AG04449 (cell line): ENCODE results near the gene PACSIN1.
A peak's percentile ranks its signal among the peaks of the same experiment; 100 is the strongest.

Source experiments
- CTCF ChIA-PET: fragments of 350-600 bp; formaldehyde crosslinking; extraction: SDS; loops from one replicate; lab custom pipeline; 2021; ENCODE audit warnings: antibody characterized with exemption; lab: Yijun Ruan, JAX
- POLR2A ChIA-PET: fragments of 400-600, 350-600 bp; formaldehyde crosslinking; extraction: SDS; loops from one replicate; lab custom pipeline; 2020; ENCODE audit warnings: antibody characterized with exemption, inconsistent platforms; lab: Yijun Ruan, JAX
- DNase-seq: peaks from one replicate; pipeline ENCODE4 v3.0.0-alpha.2; 2010; ENCODE audit warnings: low read depth, low spot score
- H3K4me3 ChIP-seq: 2 replicates; pipeline ENCODE4 v1.5.1; 2011; ENCODE audit warnings: low read depth, mild to moderate bottlenecking, control low read depth, low read length
- TF ChIP-seq, protein P1 (sequence below): IDR thresholded peaks from one replicate; pipeline ENCODE4 v1.5.1; 2011; ENCODE audit warnings: mild to moderate bottlenecking, moderate library complexity, low read length, control low read depth, inconsistent platforms; ENCODE audit not compliant: insufficient read depth; ENCODE audit errors: missing control alignments

Gene PACSIN1

DNA sequence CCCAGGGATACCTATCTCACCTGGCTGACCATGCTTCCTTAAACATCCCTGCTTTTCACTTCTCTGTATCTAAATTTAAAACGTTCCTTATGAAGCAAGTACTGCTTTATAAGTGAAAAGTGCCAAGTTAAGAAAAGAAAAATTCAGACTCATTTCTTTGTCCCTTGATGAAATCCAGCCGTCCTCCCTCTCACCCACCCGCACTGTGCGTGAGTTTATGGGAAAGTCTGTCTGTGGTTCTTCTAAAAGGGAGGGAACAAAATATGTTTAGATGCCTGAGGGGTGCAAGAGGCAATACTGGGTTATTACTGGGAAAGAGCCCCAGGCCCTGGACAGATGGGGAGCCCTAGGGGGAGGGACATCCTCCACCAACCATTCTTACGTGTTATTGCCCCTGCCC is 59.1 kb downstream of the PACSIN1 start:
- no peak for DNase-seq
- TF ChIP-seq, protein P1, sequence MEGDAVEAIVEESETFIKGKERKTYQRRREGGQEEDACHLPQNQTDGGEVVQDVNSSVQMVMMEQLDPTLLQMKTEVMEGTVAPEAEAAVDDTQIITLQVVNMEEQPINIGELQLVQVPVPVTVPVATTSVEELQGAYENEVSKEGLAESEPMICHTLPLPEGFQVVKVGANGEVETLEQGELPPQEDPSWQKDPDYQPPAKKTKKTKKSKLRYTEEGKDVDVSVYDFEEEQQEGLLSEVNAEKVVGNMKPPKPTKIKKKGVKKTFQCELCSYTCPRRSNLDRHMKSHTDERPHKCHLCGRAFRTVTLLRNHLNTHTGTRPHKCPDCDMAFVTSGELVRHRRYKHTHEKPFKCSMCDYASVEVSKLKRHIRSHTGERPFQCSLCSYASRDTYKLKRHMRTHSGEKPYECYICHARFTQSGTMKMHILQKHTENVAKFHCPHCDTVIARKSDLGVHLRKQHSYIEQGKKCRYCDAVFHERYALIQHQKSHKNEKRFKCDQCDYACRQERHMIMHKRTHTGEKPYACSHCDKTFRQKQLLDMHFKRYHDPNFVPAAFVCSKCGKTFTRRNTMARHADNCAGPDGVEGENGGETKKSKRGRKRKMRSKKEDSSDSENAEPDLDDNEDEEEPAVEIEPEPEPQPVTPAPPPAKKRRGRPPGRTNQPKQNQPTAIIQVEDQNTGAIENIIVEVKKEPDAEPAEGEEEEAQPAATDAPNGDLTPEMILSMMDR: no peak
- ChIA-PET POLR2A (no interaction called here), CTCF (interaction anchor here (3.9 kb wide), 1 partner anchor 10 kb away, joined by 42 read pairs; no protein-coding TSS in a partner anchor)
- H3K4me3 ChIP-seq: no peak overlapping the region

DNA sequence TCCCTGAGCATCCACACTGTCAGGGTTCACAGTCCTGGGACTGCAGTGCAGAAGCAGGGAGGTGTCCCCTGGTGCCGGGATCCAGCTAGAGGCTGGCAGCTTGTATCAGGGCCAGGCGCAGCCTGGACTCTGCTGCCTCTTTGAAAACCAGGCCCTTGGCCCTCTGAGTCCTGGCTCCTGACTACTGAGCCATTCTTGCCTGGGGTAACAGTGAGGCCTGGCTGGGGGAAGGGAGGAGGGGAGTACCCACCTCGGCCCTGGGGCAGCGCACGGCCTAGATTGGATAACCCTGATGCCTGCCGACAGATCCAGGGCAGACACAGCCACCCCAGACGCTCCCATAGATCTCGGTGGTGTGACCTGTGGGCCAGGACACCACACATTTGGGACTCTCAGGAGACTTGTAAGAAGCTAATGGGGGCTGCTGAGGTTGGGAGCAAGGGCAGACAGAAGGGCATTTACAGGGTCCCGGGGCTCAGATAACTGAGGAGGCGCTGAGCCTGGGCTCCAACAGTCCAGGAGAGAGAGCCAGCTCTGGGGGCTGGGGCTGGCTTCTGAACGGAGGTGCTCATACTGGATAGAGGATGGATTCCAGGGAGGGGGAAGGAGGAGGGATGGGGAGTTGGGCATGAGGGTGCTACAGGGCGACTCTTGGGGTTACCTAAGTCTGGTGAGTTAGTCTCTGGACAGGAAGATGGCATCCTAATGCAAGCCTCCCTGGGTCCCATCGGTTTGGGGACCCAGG is 59.7 kb downstream of the PACSIN1 start:
- DNase-seq: no peak
- TF ChIP-seq, protein P1: no peak
- no peak overlapping the region for H3K4me3 ChIP-seq
- ChIA-PET POLR2A (no interaction called here), CTCF (interaction anchor here (1.3 to 3.9 kb wide), 3 partner anchors 11 to 85 kb away, joined by 3 to 51 read pairs (median 42); no protein-coding TSS in a partner anchor)

DNA sequence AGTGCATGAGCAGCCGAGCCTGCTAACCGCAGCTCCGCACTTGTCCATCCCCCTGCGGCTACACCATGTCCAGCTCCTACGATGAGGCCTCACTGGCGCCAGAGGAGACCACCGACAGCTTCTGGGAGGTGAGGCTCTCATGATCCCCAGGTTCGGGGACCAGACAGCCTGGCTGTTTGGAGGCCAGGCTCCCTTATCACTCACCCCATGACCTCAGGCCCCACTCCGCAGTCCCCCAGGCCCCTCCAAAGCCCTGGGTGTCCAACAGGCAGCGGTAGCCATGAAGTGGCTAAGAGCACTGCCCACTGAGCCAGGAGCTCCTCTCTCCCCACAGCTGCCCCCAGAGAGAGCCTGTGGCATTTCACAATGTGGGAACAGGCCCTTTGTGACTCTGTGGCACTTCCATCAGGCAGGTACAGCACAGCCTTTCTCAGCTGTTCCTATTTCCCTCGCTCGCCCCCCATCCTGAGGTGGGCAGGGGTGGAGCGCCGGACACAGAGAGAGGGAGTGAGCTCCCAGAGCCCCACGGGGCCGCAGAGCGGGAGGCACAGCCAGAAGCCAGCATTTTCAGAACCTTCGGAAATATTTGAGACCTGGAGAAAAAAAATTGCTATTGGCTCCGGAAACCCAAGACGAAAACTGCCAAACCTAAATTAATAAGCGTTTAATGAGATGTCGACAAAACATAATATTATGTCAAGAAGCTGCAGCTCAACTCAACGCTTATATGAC is 60.5 kb downstream of the PACSIN1 start:
- DNase-seq: no peak
- CTCF ChIA-PET: interaction anchor here (0.6 to 3.9 kb wide), 11 partner anchors 9 to 613 kb away, joined by 3 to 51 read pairs (median 4); no protein-coding TSS in a partner anchor
- POLR2A ChIA-PET: no interaction called here
- TF ChIP-seq, protein P1: no peak
- no peak overlapping the region; the same call in 1 of the 2 replicates for H3K4me3 ChIP-seq

DNA sequence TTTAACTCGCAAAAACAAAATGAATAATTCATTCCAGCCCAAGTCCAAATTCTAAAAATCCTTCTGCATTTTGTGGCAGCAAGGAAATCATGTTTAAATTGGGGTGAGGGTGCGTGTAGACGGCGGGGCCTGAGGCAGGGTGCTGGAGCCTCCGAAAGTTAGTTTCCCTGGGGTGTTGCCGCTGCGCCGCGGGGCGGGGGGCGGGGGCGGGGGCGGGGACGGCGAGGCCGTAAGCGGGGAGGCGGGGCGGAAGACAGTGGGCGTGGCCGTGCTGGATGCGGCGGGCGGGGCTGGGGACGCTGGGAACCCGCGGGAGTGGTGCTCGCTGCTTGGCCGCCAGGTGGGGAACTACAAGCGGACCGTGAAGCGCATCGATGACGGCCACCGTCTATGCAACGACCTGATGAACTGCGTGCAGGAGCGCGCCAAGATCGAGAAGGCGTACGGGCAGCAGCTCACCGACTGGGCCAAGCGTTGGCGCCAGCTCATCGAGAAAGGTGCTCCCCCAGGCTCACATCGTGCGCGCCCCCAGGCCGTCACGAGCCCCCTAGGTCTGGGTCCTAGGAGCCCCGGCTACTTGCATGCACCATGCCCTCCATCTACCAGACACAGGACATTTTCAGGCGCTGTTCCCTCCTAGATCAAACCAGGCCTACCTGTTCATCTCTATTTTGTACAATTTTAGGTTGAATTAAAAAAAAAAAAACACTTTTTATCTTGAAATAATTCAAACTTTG is 61.3 kb downstream of the PACSIN1 start:
- TF ChIP-seq, protein P1: peak; percentile 90
- POLR2A ChIA-PET: interaction anchor here (0.5 kb wide), 1 partner anchor 479 kb away, joined by 3 read pairs; no protein-coding TSS in a partner anchor
- CTCF ChIA-PET: interaction anchor here (0.6 to 3.9 kb wide), 16 partner anchors 9 to 714 kb away, joined by 3 to 51 read pairs (median 3); no protein-coding TSS in a partner anchor
- peak overlapping the region; percentile 48 for H3K4me3 ChIP-seq
- peak; percentile 26 for DNase-seq

DNA sequence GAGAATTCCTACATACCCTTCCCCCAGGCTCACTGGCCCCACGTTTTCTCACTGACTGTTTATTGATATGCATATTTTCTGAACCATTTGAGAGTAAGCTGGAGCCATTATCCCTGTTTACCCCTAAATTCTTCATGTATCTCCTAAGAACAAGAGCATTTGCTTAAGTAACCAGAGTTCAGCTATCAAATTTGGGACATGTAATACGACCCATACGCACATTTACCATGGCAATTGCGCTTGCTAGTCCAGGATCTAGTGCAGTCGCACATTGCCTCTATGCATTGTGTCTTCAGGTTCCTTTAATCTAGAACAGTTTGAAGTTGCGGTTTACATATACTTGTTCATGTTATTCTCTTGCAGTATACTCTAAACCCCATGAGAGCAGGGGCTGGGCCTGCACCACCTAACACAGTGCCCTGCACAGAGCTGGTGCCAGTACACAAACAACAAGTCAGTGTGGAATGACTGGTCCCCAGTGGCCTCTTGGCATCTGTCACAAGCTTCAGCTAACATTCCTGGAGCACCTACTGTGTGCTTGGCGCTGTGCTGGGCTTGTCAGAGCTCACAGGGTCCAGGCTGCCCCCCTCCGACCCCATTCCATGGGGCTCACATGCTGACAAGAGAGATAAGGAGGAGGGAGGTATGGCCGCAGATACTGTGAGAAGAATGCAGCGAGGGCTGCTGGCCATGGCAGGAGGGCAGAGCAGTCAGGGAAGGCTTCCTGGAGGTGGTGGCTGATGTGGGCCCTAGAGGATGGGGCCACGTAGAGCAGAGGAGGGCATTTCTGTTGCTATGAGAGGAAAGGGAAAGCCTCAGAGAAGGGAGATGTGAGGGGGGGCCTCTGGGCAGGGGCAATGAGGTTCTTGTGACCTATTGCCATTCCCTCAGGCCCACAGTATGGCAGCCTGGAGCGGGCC is 62.1 kb downstream of the PACSIN1 start:
- no peak overlapping the region for H3K4me3 ChIP-seq
- TF ChIP-seq, protein P1: no peak
- POLR2A ChIA-PET: interaction anchor here (0.5 kb wide), 1 partner anchor 478 kb away, joined by 3 read pairs; no protein-coding TSS in a partner anchor
- CTCF ChIA-PET: interaction anchor here (0.6 to 3.9 kb wide), 14 partner anchors 8 to 714 kb away, joined by 3 to 51 read pairs (median 4); no protein-coding TSS in a partner anchor
- no peak for DNase-seq
